H9 (cell line): ENCODE results near the gene MSH3. TPM values are rescaled to one million over a fixed set of nuclear protein-coding genes. Genes with fewer than 3 reads are reported as not detected.
A peak's percentile ranks its signal among the peaks of the same experiment; 100 is the strongest.

Source experiments
- DNase-seq: peaks from one replicate; pipeline ENCODE4 v3.0.0-alpha.2; 2017
- H2AFZ ChIP-seq: one replicate; pipeline ENCODE4 v1.6.1; 2013; ENCODE audit warnings: mild to moderate bottlenecking, low read length, control low read depth, moderate library complexity
- H2AK5ac ChIP-seq: 2 replicates; pipeline ENCODE4 v1.6.1; 2013; ENCODE audit warnings: low read length, control low read depth, mixed read lengths; ENCODE audit not compliant: insufficient read length
- H2BK120ac ChIP-seq: one replicate; pipeline ENCODE4 v1.6.1; 2013; ENCODE audit warnings: low read depth, mild to moderate bottlenecking, low read length, control low read depth, inconsistent platforms; ENCODE audit not compliant: poor library complexity, severe bottlenecking
- H2BK12ac ChIP-seq: 2 replicates; pipeline ENCODE4 v1.6.1; 2013; ENCODE audit warnings: low read length, control low read depth, mixed read lengths, low read depth; ENCODE audit not compliant: insufficient read length
- H2BK15ac ChIP-seq: 2 replicates; pipeline ENCODE4 v1.6.1; 2013; ENCODE audit warnings: low read depth, low read length, control low read depth
- H2BK20ac ChIP-seq: one replicate; pipeline ENCODE4 v1.6.1; 2013; ENCODE audit warnings: low read depth, mild to moderate bottlenecking, low read length, control low read depth, inconsistent platforms; ENCODE audit not compliant: poor library complexity, severe bottlenecking
- H2BK5ac ChIP-seq: 2 replicates; pipeline ENCODE4 v1.6.1; 2013; ENCODE audit warnings: low read length, control low read depth, mixed read lengths; ENCODE audit not compliant: insufficient read length
- H3K14ac ChIP-seq: 2 replicates; pipeline ENCODE4 v1.6.1; 2013; ENCODE audit warnings: low read length, control low read depth; ENCODE audit not compliant: insufficient read depth
- H3K18ac ChIP-seq: 2 replicates; pipeline ENCODE4 v1.6.1; 2013; ENCODE audit warnings: low read depth, mild to moderate bottlenecking, mixed read lengths, low read length, control low read depth; ENCODE audit not compliant: insufficient read length
- H3K23ac ChIP-seq: 2 replicates; pipeline ENCODE4 v1.6.1; 2013; ENCODE audit warnings: low read length, control low read depth, mixed read lengths, low read depth; ENCODE audit not compliant: insufficient read length
- H3K23me2 ChIP-seq: 2 replicates; pipeline ENCODE4 v1.6.1; 2013; ENCODE audit warnings: low read depth, mild to moderate bottlenecking, mixed read lengths, low read length, control low read depth; ENCODE audit not compliant: insufficient read length, poor library complexity, severe bottlenecking
- H3K27ac ChIP-seq: 2 replicates; pipeline ENCODE4 v1.5.1; 2013; ENCODE audit warnings: low read length, control low read depth, mixed read lengths, low read depth; ENCODE audit not compliant: insufficient read length
- H3K27me3 ChIP-seq: 2 replicates; pipeline ENCODE4 v1.6.1; 2013; ENCODE audit warnings: low read length, control low read depth, inconsistent platforms; ENCODE audit not compliant: insufficient read depth
- H3K4ac ChIP-seq: 2 replicates; pipeline ENCODE4 v1.6.1; 2013; ENCODE audit warnings: low read depth, mild to moderate bottlenecking, control low read depth, inconsistent platforms, low read length, moderate library complexity
- H3K4me1 ChIP-seq: 2 replicates; pipeline ENCODE4 v1.6.1; 2013; ENCODE audit warnings: low read length, control low read depth, inconsistent platforms; ENCODE audit not compliant: insufficient read depth
- H3K4me2 ChIP-seq: 2 replicates; pipeline ENCODE4 v1.6.1; 2013; ENCODE audit warnings: low read length, control low read depth, mixed read lengths; ENCODE audit not compliant: insufficient read length, insufficient read depth
- H3K56ac ChIP-seq: 2 replicates; pipeline ENCODE4 v1.6.1; 2013; ENCODE audit warnings: low read depth, mild to moderate bottlenecking, mixed read lengths, low read length, control low read depth; ENCODE audit not compliant: insufficient read length
- H3K79me1 ChIP-seq: 2 replicates; pipeline ENCODE4 v1.6.1; 2013; ENCODE audit warnings: low read depth, mild to moderate bottlenecking, moderate library complexity, low read length, control low read depth, inconsistent platforms; ENCODE audit not compliant: insufficient read depth, poor library complexity, severe bottlenecking
- H3K79me2 ChIP-seq: 2 replicates; pipeline ENCODE4 v1.6.1; 2013; ENCODE audit warnings: low read length, control low read depth, inconsistent platforms; ENCODE audit not compliant: insufficient read depth
- H3K9ac ChIP-seq: 2 replicates; pipeline ENCODE4 v1.6.1; 2013; ENCODE audit warnings: low read length, control low read depth, mixed read lengths; ENCODE audit not compliant: insufficient read length; ENCODE audit errors: extremely low read depth
- H3K9me3 ChIP-seq: one replicate; pipeline ENCODE4 v1.6.1; 2013; ENCODE audit warnings: low read depth, low read length, inconsistent platforms; ENCODE audit not compliant: control insufficient read depth
- H3T11ph ChIP-seq: one replicate; pipeline ENCODE4 v1.6.1; 2013; ENCODE audit warnings: mild to moderate bottlenecking, low read length, control low read depth, inconsistent platforms
- H4K20me1 ChIP-seq: one replicate; pipeline ENCODE4 v1.6.1; 2013; ENCODE audit not compliant: control insufficient read depth, insufficient read length, insufficient read depth
- H4K5ac ChIP-seq: 2 replicates; pipeline ENCODE4 v1.6.1; 2013; ENCODE audit warnings: low read depth, mild to moderate bottlenecking, mixed read lengths, low read length, control low read depth; ENCODE audit not compliant: insufficient read length
- H4K8ac ChIP-seq: replicated peaks from 2 replicates; pipeline ENCODE4 v1.6.1; 2013; ENCODE audit warnings: low read length, control low read depth, mixed read lengths, low read depth; ENCODE audit not compliant: insufficient read length
- H4K91ac ChIP-seq: 2 replicates; pipeline ENCODE4 v1.6.1; 2013; ENCODE audit warnings: low read depth, mild to moderate bottlenecking, moderate library complexity, mixed read lengths, low read length, control low read depth; ENCODE audit not compliant: insufficient read length
- H3K27ac Mint-ChIP-seq, 3 experiments: 2 replicates in 2 of 3; 3 replicates in 1 of 3; pipeline ENCODE4 v1.8.0; 2020 to 2021; ENCODE audit warnings: mixed read lengths in 3 of 3, mild to moderate bottlenecking in 1 of 3, moderate library complexity in 1 of 3
- H3K27me3 Mint-ChIP-seq: 2 replicates; pipeline ENCODE4 v1.8.0; 2021; ENCODE audit warnings: low read depth, mild to moderate bottlenecking, moderate library complexity, mixed read lengths
- H3K36me3 Mint-ChIP-seq, 3 experiments: 2 replicates in 2 of 3; 3 replicates in 1 of 3; pipeline ENCODE4 v1.8.0; 2020 to 2021; ENCODE audit warnings: low read depth in 3 of 3, mixed read lengths in 3 of 3; ENCODE audit not compliant: insufficient read depth in 1 of 3
- H3K4me1 Mint-ChIP-seq, 2 experiments: 2 replicates each; pipeline ENCODE4 v1.8.0; 2020; ENCODE audit warnings: mixed read lengths in 2 of 2
- H3K4me3 Mint-ChIP-seq, 2 experiments: 2 replicates in 1 of 2; 3 replicates in 1 of 2; pipeline ENCODE4 v1.8.0; 2020 to 2021; ENCODE audit warnings: mild to moderate bottlenecking in 2 of 2, mixed read lengths in 2 of 2, moderate library complexity in 1 of 2
- H3K9me3 Mint-ChIP-seq, 2 experiments: 2 replicates in 1 of 2; 3 replicates in 1 of 2; pipeline ENCODE4 v1.8.0; 2020; ENCODE audit warnings: mild to moderate bottlenecking in 2 of 2, mixed read lengths in 2 of 2, moderate library complexity in 1 of 2
- WGBS: extraction: QIAGEN DNeasy Blood & Tissue Kit; methylation state at CpG from one replicate; pipeline ENCODE4 v1.1.7; 2013; ENCODE audit warnings: missing lambda C conversion rate, low lambda C conversion rate, mixed read lengths; ENCODE audit not compliant: insufficient read length; ENCODE audit errors: extremely low coverage; 5-methylcytosine and 5-hydroxymethylcytosine counted together
- total RNA-seq: library from RNA; stranded (reverse); gene quantifications from 2 replicates; pipeline ENCODE4 v1.2.1, GENCODE V29; 2021
- TF ChIP-seq, protein P1 (sequence below): fragments of 200-600 bp; sonication (generic); conservative IDR thresholded peaks from 3 replicates; pipeline ENCODE4 v1.8.0; 2021; ENCODE audit warnings: antibody characterized with exemption, mild to moderate bottlenecking

Gene MSH3
- total RNA-seq, 1 experiment from 2014 or later, result 17.3 TPM

DNA sequence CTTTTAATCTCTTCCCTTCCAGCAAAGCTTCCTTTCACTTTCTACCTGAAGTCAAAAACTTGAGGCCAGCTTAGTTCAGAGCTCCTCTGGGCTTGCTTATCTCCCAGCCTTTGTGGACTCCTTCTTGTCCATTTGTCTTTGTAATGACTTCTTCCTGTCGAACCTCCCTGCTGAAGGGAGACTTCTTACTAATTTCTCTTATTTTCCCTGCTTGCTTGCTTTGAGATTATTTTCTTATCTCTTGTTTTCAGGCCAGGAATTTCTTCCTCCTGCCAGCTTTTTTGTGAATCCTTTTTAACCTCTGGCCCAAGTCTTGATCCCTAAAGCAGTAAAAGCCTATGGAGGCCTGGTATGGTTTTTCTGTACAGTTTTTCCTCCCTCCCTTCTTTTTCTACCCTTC, 47.1 kb downstream of the MSH3 start:
- no CpG with 5 or more reads among the region's 1 CpG for WGBS
- Histone ChIP-seq H3K9ac (no peak overlapping the region), H2BK20ac (no peak overlapping the region), H3K23ac (no peak overlapping the region), H3K14ac (no peak overlapping the region), H3K23me2 (no peaks in the 10 kb centered on the region), H3K27ac (no peak overlapping the region), H3K27me3 (no peaks in the 10 kb centered on the region), H3K4ac (no peak overlapping the region), H4K8ac (no peak overlapping the region), H2AK5ac (no peak overlapping the region), H2BK15ac (no peak overlapping the region), H2BK12ac (no peak overlapping the region), H3K79me2 (no peaks in the 10 kb centered on the region), H3K79me1 (no peaks in the 10 kb centered on the region), H3K18ac (no peak overlapping the region), H4K5ac (no peak overlapping the region), H3K56ac (no peak overlapping the region), H3K9me3 (no peaks in the 10 kb centered on the region), H4K20me1 (no peaks in the 10 kb centered on the region), H2BK120ac (no peak overlapping the region), H3K4me1 (peaks cover 7% of the 10 kb centered on the region; the same call in 1 of the 2 replicates), H2AFZ (no peak overlapping the region), H2BK5ac (no peak overlapping the region), H3K4me2 (no peak overlapping the region), H3T11ph (no peak overlapping the region), H4K91ac (no peak overlapping the region)
- no peak for DNase-seq
- no peaks in the 10 kb centered on the region for H3K9me3 Mint-ChIP-seq
- H3K27me3 Mint-ChIP-seq, result no peaks in the 10 kb centered on the region
- H3K36me3 Mint-ChIP-seq, result peaks cover 11 to 19% (median 11%) of the 10 kb centered on the region in 3 experiments
- TF ChIP-seq, protein P1, sequence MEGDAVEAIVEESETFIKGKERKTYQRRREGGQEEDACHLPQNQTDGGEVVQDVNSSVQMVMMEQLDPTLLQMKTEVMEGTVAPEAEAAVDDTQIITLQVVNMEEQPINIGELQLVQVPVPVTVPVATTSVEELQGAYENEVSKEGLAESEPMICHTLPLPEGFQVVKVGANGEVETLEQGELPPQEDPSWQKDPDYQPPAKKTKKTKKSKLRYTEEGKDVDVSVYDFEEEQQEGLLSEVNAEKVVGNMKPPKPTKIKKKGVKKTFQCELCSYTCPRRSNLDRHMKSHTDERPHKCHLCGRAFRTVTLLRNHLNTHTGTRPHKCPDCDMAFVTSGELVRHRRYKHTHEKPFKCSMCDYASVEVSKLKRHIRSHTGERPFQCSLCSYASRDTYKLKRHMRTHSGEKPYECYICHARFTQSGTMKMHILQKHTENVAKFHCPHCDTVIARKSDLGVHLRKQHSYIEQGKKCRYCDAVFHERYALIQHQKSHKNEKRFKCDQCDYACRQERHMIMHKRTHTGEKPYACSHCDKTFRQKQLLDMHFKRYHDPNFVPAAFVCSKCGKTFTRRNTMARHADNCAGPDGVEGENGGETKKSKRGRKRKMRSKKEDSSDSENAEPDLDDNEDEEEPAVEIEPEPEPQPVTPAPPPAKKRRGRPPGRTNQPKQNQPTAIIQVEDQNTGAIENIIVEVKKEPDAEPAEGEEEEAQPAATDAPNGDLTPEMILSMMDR, result no peak
- peak overlapping the region in 2 of 3 experiments; percentile 21 to 33; a peak in 4 of 7 replicates for H3K27ac Mint-ChIP-seq
- H3K4me1 Mint-ChIP-seq, result peaks cover 6 to 24% of the 10 kb centered on the region in 2 experiments
- no peak overlapping the region; a peak in 1 of 5 replicates for H3K4me3 Mint-ChIP-seq
